GM19372 (cell line): ENCODE data around the gene RPL35.

Experiments used
- ATAC-seq: cut with Tn5 transposase; IDR thresholded peaks from one replicate; pipeline ENCODE4 v1.9.1; 2021; ENCODE audit warnings: mild to moderate bottlenecking, low read depth, moderate library complexity; ENCODE audit not compliant: unreplicated experiment

The RPL35 gene

DNA sequence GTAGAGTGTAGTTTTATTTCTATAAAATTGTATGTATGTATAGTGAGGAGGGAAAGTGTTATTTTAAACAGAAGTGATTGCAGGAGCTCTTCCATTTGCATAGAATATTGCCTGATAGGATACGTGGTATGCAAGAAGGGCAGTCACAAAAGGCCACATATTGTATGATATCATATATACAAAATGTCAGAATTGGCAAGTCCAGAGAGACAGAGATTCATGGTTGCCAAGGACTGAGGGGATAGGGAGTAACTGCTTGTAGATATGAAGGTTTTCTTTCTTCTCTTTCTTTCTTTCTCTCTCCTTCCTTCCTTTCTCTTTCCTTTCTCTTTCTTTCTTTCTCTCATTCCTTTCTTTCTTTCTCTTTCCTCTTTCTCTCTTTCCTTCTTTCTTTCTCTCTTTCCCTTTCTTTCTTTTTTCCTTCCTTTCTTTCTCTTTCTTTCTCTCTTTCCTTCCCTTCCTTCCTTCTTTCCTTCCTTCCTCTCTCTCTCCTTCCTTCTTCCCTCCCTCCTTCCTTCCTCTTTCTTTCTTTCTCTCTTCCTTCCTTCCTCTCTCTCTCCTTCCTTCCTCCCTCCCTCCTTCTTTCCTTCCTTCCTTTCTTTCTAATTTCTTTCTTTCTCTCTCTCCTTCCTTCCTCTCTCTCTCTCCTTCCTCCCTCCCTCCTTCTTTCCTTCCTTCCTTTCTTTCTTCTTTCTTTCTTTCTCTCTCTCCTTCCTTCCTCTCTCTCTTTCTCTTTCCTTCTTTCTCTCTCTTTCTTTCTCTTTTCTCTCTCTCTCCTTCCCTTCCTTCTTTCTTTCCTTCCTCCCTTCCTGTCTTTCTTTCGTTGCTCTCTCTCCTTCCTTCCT, 33.0 kb downstream of the RPL35 start:
- ATAC-seq, result no peak

DNA sequence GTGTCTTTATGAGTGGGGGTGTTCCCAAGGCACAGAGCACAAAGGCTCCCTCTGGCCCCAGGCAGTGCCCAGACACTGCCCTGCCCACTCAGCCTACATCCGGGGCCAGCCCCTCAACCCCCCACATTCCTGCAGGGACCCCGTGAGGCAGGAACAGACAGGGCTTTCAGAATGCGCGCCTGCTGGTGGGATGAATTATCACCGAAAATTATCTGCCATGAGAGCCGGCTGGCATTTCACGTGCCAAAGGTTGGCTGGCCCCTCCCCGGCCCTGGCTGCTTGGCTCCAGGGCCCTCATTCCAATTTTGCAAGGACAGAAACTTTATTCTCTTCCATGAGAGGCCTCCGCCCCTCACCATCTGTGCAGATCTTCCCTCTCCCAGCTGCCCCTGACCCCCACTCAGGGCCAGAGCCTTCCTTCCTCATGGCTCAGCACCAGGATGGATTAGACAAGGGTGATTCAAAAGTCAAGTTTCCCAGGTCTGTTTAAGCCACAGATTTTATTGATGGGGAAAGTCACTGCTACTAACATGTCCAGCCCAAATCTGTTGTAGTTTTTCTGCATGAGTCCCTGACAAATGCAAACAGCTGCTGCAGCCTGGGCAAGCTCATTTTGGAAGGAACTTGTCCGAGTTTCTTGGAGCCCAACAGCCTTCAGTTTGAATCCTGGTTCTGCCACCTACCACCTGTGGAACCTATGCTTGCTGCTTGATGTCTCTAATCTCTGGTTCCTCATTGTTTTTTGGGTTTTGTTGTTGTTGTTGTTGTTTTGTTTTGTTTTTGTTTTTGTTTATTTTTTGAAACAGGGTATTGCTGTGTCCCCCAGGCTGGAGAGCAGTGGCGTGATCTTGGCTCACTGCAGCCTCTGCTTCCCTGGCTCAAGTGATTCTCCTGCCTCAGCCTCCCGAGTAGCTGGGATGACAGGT, 40.8 kb downstream of the RPL35 start:
- ATAC-seq, result no peak

DNA sequence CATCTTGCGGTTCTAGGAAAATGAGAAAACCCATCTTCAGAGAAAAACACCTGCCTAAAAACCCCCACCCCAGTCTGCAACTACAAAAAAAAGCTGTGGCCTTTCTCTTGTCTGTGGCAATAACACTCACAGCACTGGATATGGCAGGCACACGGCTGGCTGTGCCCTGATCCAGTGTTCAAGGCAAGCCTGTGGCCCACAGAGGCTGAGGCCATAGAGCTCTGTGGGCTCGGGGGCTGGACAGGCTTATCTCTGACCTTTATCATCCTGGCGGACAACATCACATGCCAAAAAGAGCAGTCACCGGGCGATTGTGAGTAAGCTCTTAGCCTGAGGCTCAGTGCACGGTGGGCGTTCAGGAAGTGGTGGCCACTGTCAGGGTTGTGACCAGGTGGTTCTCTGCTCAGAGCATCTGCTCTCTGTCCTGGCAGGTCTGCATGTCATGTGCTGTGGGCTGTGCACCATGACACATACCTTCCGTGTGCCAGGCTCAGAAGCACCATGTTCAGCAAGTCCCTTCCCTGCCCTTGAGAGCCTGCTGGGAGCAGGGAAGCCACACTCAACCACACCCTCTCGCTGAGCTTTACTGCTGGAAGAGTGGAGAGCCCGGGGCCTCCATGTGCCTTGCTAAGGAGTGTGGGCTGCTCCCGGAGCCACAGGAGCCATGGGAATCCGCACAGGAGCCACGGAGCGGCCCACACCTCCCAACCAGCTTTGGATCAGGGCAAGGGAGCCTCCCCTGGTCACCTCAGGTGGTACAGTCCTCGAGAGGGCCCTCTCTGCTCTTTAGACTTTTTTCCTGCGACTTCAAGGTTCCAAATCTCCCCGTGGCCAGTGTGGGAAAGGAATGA, 43.1 kb downstream of the RPL35 start:
- no peak for ATAC-seq

DNA sequence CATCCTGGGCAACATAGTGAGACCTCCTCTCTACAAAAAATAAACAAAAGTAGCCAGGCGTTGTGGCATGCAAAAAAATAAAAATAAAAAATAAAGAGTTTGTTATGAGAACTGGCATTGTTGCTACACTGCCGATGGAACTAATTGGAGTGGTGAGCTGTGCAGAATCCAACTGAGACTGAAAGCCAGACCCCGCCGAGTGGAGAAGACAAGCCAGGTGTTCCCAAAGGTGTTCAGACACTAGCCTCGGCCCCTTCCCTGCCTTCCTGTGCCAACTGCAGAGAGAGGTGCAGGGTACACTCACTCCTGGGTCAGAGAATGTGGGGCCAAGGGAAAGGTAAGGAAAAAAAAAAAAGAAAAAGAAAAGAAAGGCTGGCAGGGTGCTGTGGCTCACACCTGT, 46.2 kb downstream of the RPL35 start:
- ATAC-seq, result no peak

DNA sequence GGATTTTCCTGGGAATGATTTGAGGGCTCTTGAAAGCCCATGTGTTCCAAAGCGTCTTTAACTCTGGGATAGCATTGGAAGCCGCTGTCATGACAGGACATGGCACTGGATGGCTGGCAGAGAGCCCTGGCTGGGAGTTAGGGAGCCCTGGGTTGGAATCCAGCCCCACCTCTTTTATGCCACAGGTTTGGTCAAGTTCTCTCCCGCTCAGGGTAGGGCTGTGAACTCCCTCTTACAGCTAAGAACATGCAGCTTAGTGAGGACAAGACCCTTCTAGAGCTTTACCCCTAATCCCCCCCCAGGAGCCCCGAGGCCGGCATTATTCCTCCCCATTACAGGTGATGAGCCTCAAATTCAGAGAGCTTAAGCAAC, 47.6 kb downstream of the RPL35 start:
- no peak for ATAC-seq

DNA sequence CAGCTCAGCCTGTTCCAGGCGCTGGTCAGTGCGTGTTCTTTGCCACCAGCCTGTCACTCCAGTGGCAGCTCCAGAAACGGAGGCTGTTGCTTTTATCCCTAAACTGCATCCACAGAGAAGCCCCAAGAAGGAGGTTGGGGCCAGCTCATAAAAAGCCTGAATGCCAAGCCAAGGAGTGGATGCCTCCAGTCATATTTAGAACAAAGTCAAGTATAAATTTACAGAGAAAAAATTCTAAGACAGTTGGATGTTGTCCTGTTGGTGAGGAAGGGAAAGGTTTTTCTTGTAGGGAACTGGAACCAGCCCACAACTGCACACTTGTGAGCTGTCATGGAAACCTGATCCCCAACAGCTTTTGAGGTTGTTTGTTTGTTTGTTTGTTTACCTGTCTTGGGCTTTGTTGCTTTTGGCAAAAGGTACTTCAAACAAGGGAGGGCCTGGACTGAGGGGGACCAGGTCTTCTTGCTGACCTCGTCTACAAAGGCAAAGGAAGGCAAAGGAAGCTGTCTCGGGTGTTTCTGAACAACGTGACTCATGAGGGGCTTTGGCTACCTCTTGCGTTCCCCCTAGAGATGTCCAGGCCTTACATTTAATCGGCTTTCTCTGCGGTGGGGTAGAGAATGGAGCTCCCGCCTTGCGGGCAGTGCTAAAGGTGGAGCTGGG, 48.1 kb downstream of the RPL35 start:
- ATAC-seq, result no peak

DNA sequence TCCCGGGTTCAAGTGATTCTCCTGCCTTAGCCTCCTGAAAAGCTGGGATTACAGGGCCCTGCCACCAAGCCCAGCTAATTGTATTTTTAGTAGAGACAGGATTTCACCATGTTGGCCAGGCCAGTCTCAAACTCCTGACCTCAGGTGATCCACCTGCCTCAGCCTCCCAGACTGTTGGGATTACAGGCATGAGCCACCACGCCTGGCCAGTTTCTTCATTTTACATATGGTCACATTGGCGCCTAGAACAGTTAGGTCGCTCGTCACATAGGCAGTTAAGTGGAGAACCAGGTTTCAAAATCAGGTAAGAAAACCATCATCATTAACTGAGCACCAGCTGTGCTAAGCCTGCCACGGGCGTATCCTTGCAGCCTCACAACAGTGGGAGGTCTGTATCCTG, 48.7 kb downstream of the RPL35 start:
- ATAC-seq, result no peak

DNA sequence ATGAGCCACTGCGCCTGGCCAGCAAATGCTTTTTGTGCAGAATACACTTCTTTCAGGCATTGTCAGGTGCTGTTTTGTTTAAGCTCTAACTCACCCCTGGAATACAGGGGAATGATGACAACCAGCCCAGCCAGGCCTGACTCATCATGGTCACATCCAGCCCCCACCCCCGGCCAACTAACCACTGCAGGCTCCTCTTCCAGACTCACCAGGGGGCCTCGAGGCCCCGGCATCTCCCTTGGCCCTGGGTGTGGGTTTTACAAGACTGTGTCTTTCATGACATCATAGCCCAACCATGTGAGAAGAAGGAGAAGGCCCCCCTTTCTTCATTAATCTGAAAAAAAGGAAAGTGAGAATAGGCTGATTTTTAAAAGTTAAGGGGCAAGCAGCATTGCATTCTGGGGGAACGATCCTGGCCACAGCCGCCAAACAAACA, 49.3 kb downstream of the RPL35 start:
- ATAC-seq, result no peak

DNA sequence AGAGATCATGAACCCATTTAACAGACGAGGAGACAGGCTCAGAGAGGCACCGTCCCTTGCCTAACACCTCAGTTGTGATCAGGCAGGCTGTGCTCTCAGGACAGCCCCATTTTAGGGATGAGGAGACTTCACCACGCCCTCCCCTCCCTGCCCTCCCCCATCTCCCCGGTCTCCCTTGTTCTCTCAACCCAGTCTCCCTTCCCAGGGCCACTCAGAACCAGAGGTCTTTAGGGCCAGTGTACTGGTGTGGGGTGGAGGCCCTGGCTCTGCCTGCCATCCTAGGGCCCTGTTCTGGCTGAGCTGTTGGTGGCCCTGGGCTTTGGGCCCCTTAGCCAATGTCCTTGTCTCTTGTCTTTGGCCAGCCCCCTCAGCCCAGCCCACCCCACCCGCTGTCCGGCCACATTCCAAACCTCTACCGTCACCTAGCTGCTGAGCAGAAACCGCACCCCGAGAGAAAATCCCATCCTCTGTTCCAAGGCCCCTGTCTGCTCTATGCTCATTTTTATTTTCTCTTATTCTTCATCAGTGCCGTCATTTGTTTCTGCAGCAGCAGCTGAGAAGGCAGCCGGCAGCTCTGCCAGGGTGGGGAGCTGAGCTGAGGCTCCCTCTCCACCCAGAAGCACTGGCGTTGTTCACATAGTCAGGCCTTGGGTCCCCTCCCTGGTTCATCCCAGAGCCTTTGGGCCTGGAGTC, 50.9 kb downstream of the RPL35 start:
- no peak for ATAC-seq

DNA sequence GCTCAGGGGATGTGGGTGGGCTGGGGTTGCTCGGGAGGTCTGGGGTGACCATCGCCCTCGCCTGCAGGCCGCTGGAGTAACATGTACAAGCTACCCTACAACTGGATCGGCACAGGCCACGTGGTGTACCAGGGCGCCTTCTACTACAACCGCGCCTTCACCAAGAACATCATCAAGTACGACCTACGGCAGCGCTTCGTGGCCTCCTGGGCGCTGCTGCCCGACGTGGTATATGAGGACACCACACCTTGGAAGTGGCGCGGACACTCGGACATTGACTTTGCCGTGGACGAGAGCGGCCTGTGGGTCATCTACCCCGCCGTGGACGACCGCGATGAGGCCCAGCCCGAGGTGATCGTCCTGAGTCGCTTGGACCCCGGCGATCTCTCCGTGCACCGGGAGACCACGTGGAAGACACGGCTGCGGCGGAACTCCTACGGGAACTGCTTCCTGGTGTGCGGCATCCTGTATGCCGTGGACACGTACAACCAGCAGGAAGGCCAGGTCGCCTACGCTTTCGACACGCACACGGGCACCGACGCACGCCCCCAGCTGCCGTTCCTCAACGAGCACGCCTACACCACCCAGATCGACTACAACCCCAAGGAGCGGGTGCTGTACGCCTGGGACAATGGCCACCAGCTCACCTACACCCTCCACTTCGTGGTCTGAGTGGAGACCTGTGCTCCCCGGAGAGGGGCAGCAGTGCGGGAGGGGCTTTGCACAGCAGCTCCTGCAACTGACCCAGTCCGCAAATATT, 51.8 kb downstream of the RPL35 start:
- ATAC-seq, result no peak

DNA sequence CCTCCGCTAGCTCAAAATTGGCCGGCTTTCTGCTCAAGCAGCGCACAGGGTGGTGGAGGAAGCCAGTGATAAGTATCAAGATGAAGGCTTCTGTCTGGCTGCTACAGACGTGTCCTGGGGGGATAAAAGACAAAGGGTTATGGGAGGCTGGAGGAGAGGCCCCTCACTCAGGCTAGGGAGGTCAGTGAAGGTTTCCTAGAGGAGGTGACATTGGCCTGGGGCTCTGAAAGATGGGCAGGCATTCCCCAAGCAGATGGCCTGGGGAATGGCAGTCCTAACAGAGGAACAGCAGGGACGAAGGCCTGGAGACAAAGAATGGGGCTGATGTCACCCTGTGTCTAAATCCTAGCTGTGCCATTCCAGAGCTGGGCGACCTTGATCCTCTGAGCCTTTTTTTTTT, 52.5 kb downstream of the RPL35 start:
- no peak for ATAC-seq

DNA sequence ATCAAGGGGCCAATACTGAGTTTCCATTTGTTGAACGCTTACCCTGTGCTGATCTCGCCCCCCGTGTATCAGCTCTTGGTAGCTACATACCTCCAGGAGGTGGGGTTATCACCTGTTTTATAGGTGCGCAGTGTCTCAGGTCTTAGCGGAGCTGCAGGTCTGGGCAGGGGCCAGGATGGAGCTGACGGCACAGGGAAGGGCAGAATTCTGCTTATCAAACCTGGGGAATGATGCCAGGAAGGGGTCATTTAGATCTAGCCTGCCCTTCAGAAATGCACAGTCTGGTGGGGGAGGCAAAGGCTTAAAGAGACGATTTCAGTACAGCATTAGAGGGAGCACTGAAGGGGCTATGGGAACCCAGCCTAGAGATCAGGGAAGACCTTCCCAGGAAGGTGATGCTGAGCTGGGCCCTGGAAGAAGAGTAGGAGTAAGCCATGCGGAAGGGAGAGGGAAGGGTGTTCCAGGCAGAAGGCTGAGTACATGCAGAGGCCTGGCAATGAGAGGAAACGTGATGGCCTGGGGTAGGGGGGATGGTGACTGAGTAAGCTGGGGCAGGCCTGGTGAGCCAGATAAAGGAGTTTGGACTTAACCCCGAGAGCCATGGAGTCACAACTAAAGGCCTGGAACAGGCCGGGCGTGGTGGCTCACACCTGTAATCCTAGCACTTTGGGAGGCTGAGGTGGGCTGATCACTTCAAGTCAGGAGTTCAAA, 53.4 kb downstream of the RPL35 start:
- ATAC-seq, result no peak
